GM15510 (cell line): ENCODE measurements around the gene GTPBP10.

ENCODE experiments used
- POLR2A ChIP-seq: IDR thresholded peaks from 3 replicates; pipeline ENCODE4 v1.6.1; 2011; ENCODE audit warnings: borderline replicate concordance; ENCODE audit not compliant: insufficient read length; ENCODE audit errors: extremely low read depth

Gene GTPBP10

DNA sequence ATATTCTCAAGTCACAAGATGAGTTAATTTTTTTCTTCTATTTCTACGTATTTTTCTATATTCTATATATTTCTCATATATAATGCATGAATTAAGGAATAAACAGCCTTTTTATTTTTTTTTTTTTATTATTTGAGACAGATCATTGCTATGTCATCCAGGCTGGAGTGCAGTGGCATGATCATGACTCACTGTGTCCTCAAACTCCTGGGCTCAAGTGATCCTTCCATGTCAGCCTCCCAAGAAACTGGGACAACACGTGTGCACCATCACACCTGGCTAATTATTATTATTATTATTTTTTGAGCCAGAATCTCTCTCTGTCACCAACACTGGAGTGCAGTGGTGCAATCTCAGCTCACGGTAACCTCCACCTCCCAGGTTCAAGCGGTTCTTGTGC lies 58.3 kb downstream of the GTPBP10 start:
- no peak for TF ChIP-seq POLR2A

DNA sequence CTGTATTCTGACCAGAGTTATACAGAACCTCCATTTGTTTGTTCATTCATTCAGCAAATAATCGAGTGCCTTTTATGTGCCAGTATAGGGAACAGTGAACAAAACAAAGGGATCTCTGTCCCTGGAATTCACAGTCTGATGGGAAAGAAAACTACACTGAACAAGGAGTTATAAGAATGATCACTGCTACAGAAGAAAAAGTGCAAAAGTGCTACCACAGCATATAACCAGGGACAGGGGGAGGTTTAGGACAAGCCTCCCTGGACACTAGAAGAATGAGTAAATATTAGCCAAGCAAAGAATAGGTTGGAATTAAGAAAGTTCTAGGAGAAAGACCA lies 60.9 kb downstream of the GTPBP10 start:
- TF ChIP-seq POLR2A, result no peak

DNA sequence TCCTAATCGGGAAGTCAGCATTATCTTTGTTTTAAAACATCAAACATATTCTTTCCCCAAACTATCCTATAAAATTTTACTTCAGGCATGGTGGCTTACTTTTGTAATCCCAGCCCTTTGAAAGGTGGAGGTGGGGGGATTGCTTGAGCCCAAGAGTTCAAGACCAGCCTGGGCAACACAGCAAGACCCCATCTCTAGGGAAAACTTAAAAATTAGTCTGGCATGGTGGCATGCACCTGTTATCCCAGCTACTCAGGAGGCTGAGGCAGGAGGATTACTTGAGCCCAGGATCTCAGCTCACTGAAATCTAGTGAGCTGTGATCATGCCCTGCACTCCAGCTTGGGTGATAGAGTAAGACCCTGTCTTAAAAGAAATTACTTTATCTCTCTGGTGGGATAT lies 61.6 kb downstream of the GTPBP10 start:
- no peak for TF ChIP-seq POLR2A

DNA sequence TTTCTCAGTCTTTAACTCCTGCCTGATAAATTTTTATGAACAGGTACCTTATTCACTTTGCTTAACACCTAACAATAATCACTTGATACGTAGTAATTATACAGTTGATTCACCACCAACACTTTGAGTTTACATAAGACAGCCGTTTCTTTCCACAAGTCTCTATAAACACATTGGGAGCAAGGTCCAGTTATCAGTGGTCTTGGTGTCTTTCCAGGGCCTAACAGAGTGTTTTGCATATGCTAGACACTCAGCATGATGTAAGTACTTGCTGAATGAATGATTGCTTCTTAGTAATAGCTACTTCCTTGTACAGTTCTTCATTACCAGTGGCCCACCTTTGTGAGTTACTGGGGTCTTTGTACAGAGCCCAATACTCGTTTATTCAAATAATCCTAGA lies 63.2 kb downstream of the GTPBP10 start:
- no peak for TF ChIP-seq POLR2A

DNA sequence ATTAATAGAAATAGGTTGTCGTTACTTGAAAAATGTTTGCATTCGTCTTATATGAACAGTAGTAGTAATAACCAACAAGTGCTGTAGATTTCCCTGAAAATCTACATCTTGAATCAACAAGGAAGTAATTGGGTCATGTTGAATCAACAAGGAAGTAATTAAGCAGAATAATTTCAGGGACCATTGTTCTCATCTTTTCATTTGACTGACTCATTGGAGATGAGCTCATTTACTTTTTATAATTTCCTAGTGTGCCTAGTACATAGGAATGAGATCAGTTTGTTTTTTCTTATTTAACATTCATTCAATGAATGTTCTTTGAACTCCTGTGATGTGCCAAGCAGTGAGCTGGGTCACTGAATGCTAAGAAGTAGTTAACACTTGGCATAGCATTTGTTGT lies 65.0 kb downstream of the GTPBP10 start:
- no peak for TF ChIP-seq POLR2A

DNA sequence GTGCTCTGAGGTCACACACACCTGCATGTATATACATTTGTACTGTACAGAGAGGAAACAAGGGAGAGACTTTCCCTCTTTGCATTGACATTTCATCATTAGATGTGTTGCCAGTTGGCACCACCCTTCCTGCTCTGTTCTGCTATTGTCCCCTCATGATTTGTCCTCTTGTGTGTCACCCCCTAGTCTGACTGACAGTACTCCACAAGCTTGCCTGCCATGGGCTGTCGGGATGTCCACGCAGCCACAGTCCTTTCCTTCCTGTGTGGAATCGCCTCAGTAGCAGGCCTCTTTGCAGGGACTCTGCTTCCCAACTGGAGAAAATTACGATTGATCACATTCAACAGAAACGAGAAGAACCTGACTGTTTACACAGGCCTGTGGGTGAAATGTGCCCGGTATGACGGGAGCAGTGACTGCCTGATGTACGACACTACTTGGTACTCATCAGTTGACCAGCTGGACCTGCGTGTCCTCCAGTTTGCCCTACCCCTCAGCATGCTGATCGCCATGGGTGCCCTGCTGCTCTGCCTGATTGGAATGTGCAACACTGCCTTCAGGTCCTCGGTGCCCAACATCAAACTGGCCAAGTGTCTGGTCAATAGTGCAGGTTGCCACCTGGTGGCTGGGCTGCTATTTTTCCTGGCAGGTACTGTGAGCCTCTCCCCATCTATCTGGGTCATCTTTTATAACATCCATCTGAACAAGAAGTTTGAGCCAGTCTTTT lies 66.1 kb downstream of the GTPBP10 start:
- no peak for TF ChIP-seq POLR2A

DNA sequence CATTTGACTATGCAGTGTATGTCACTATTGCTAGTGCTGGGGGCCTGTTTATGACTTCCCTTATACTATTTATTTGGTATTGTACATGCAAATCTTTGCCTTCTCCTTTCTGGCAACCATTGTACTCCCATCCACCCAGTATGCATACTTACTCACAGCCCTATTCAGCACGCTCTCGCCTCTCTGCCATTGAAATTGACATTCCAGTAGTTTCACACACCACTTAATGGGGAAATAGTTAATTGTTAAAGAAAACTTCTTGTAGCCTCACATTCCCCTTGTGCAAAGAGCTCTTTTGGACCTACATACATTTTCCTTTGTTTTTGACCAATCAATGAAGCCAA lies 66.6 kb downstream of the GTPBP10 start:
- no peak for TF ChIP-seq POLR2A

DNA sequence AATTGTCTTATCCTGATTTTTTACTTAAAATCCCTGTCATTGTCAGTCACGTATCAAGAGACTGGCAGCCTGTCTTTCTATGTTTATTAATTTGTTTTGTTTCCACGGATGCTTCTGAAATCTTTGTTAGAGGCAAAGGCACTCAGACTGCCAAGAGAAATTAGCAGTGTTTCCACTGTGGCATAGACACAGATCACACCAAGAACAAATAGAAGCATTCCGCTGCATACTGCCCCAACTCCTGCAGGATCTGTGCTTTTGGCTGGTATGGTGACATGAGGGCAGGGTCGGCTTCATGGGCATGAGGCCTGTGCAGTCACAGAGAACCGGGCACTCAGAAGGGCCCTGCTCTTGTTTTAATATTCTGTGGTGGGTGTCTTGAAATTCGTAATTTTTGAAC lies 75.1 kb downstream of the GTPBP10 start:
- no peak for TF ChIP-seq POLR2A

DNA sequence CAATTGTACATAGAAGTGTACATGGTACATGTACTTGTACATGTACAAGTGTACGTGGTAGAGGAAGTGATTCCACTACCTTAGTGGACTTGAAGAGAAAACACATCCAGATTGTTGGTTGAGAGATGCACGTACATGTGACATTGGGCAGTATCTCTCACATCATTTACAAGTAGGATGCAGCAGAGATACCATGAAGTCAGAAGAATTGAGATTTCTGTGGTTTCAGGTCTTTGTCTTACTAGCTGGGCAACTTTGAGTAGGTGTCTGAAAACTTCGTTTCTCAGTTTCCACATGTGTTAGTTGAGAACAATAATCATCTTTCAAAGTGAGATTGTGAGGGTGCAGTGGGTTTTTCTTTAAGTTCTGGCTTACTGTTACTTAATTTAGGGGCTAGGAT lies 78.2 kb downstream of the GTPBP10 start:
- TF ChIP-seq POLR2A, result no peak

DNA sequence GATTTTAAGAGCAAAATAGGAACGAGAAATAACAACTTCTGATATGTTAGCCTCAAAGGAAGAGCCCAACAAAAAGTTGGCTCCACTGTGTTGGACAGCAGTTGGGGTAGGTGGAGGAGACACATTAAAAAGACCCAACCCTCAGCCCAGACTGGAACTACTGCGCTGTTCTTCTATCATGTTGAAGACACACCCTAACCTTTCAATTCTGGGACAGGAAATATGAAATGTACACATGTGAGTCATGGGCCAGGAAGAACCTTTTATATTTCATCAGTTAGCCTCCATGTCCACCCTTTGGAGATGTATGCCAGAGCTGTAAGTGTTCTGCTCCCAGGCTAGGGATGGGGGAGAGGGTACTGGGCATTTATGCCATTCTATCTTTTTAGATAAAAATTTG lies 78.9 kb downstream of the GTPBP10 start:
- no peak for TF ChIP-seq POLR2A

DNA sequence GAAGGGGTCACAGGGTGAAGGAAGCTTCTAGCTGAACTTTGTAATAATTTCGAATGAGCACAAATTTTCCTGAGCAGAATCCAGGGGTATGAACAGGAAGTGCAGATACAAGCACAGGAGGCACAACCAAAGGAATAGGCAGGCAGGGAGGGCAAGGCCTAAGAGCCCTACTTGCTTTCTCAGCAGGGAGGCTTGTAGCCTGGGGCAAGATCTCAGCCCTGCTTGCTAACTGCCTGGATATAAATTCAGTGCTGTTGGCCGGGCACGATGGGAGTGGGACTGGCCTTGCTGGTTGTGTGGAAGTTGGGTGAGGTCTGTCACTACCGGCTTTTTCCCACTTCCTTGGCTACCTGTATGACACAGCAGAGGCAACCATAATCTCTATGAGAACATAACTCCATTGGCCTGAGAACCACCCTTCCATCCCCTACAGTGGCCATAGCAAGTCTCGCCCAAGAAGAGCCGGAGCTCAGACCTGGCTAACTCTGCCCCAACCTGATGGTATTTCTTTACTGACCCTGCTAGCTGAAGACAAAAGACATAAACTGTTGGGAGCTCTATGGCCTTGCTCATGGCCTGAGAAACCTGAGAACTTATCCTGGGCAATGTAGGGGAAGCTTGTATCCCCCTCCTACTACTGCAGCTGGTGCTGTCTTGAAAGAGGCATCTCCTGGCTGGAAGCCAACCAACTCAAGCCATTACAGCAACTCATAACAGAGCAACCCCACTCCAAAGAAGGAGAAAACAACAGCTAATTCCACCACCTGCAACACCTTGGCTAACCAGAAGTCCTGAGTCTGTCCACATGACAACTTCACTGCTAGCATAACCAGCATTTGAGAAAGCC lies 84.3 kb downstream of the GTPBP10 start:
- TF ChIP-seq POLR2A, result no peak

DNA sequence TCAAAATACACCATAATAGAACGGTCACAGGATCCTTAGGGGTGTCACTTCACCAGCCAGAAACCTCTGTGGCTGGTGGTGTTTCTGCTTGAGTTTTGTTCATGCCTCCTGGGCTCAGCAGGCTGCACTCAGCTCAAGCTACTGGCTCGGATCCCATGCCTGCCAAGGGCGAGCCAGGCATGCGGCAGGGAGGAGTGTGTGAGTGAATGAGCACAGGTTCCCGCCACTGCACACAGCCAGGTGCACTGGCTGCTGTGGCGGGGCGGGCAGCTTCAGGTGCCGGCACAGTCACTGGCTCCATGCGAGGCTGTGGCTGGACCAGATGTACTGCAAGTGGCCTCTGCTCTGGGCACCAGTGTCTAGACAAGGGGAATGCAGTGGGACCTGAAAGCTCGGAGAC lies 86.2 kb downstream of the GTPBP10 start:
- TF ChIP-seq POLR2A, result no peak

DNA sequence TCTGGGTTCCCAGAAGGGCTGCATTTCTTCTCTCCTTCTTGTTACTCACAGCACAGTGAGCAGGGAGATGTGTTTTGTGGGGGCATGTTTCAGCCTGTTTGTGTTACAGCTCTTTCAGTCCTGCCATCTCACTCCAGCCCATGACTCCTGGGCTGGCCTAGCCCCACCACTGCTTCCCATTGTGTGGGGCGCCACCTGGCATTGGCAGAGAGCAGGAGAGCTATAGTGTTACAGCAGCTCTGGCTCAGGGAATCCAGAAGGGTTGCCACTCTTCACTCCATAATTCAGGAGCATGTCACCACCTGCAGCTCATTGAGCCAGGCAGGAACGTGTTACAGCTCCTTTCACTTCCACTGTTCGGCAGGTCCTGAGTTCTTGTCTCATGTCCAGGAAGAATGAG lies 86.7 kb downstream of the GTPBP10 start:
- no peak for TF ChIP-seq POLR2A
